Measurements from ENCODE around the gene TMEM225B.

GRCh38 chr7:99557196-99557607 lies 40.9 kb upstream of the TMEM225B start:
- TF ChIP-seq CTCF (IDR thresholded peaks at IDR 0.05; ENCODE audit: low read depth, low read length, poor library complexity, severe bottlenecking) (no peak), EZH2phosphoT487 (IDR thresholded peaks at IDR 0.05; ENCODE audit: borderline replicate concordance, low read length) (no peak)

Data from DOHH2 (cell line).